ENCODE data around the gene DDB1. TPM values are rescaled to one million over a fixed set of nuclear protein-coding genes. Genes with fewer than 3 reads are reported as not detected.

The DDB1 gene
- total RNA-seq, 2 experiments from 2014 or later: 308 to 315 TPM

GRCh38 chr11:61361741-61362541, 29.0 kb upstream of the DDB1 start, which contains the start of the genes CYB561A3 and TMEM138:
CYB561A3 (minus strand) TSS chr11:61361882; CDS start chr11:61356713, 5,169 bp downstream.
TMEM138 (plus strand) TSS chr11:61362374; CDS start chr11:61364391, 2,017 bp downstream.
- H3K27ac Mint-ChIP-seq: peak within 1 kb of the TSS; percentile 95
- H3K9me3 Mint-ChIP-seq: no peaks in the 10 kb centered on the region
- peaks cover 23% of the 10 kb centered on the region for H3K36me3 Mint-ChIP-seq
- DNase-seq: peak; percentile 96
- no peaks in the 10 kb centered on the region for H3K27me3 Mint-ChIP-seq
- H3K4me3 Mint-ChIP-seq: peak within 1 kb of the TSS; percentile 99
- H3K4me1 Mint-ChIP-seq: peaks cover 32% of the 10 kb centered on the region

GRCh38 chr11:61361237-61361740, 28.4 kb upstream of the DDB1 start:
- Mint-ChIP-seq H3K9me3 (no peaks in the 10 kb centered on the region), H3K27me3 (no peaks in the 10 kb centered on the region), H3K4me1 (peaks cover 32% of the 10 kb centered on the region), H3K36me3 (peaks cover 19% of the 10 kb centered on the region), H3K27ac (peak overlapping the region; percentile 95), H3K4me3 (peak overlapping the region; percentile 99)
- DNase-seq: no peak

GRCh38 chr11:61359516-61359915, 26.6 kb upstream of the DDB1 start:
- Mint-ChIP-seq H3K9me3 (no peaks in the 10 kb centered on the region), H3K27me3 (no peaks in the 10 kb centered on the region), H3K4me1 (peaks cover 31% of the 10 kb centered on the region), H3K27ac (peak overlapping the region; percentile 95), H3K4me3 (no peak overlapping the region), H3K36me3 (peaks cover 20% of the 10 kb centered on the region)
- DNase-seq: no peak

- Mint-ChIP-seq H3K27me3 (no peaks in the 10 kb centered on the region), H3K4me1 (peaks cover 27% of the 10 kb centered on the region), H3K27ac (no peak overlapping the region), H3K9me3 (no peaks in the 10 kb centered on the region), H3K4me3 (no peak overlapping the region), H3K36me3 (peaks cover 18% of the 10 kb centered on the region)
- no peak for DNase-seq
Observed at GRCh38 chr11:61358566-61358965, 25.7 kb upstream of the DDB1 start.

GRCh38 chr11:61357894-61358239, 25.0 kb upstream of the DDB1 start:
- H3K9me3 Mint-ChIP-seq: no peaks in the 10 kb centered on the region
- peak overlapping the region; percentile 30 for H3K27ac Mint-ChIP-seq
- no peak for DNase-seq
- H3K36me3 Mint-ChIP-seq: peaks cover 18% of the 10 kb centered on the region
- no peaks in the 10 kb centered on the region for H3K27me3 Mint-ChIP-seq
- peaks cover 21% of the 10 kb centered on the region for H3K4me1 Mint-ChIP-seq
- H3K4me3 Mint-ChIP-seq: no peak overlapping the region

GRCh38 chr11:61357233-61357893, 24.5 kb upstream of the DDB1 start:
- Mint-ChIP-seq H3K4me1 (peaks cover 17% of the 10 kb centered on the region), H3K4me3 (no peak overlapping the region), H3K9me3 (no peaks in the 10 kb centered on the region), H3K27ac (peak overlapping the region; percentile 30), H3K27me3 (no peaks in the 10 kb centered on the region), H3K36me3 (peaks cover 16% of the 10 kb centered on the region)
- no peak for DNase-seq

GRCh38 chr11:61356706-61357105, 23.8 kb upstream of the DDB1 start:
- H3K9me3 Mint-ChIP-seq: no peaks in the 10 kb centered on the region
- H3K36me3 Mint-ChIP-seq: peaks cover 13% of the 10 kb centered on the region

GRCh38 chr11:61354208-61354607, 21.3 kb upstream of the DDB1 start:
- Mint-ChIP-seq H3K36me3 (peaks cover 13% of the 10 kb centered on the region), H3K4me3 (no peak overlapping the region), H3K4me1 (peaks cover 6% of the 10 kb centered on the region), H3K9me3 (no peaks in the 10 kb centered on the region), H3K27ac (peak overlapping the region; percentile 54), H3K27me3 (no peaks in the 10 kb centered on the region)
- no peak for DNase-seq

More at GRCh38 chr11:61356706-61357105, 23.8 kb upstream of the DDB1 start:
- H3K4me1 Mint-ChIP-seq: peaks cover 17% of the 10 kb centered on the region
- H3K4me3 Mint-ChIP-seq: no peak overlapping the region
- no peaks in the 10 kb centered on the region for H3K27me3 Mint-ChIP-seq
- H3K27ac Mint-ChIP-seq: peak overlapping the region; percentile 30
- no peak for DNase-seq

GRCh38 chr11:61353131-61354067, 20.5 kb upstream of the DDB1 start:
- no peak overlapping the region for H3K27ac Mint-ChIP-seq
- H3K4me1 Mint-ChIP-seq: peaks cover 6% of the 10 kb centered on the region
- DNase-seq: no peak
- no peak overlapping the region for H3K4me3 Mint-ChIP-seq
- H3K9me3 Mint-ChIP-seq: no peaks in the 10 kb centered on the region
- peaks cover 13% of the 10 kb centered on the region for H3K36me3 Mint-ChIP-seq
- no peaks in the 10 kb centered on the region for H3K27me3 Mint-ChIP-seq

- Mint-ChIP-seq H3K4me1 (no peaks in the 10 kb centered on the region), H3K4me3 (no peak overlapping the region), H3K9me3 (no peaks in the 10 kb centered on the region), H3K36me3 (peaks cover 13% of the 10 kb centered on the region), H3K27me3 (no peaks in the 10 kb centered on the region), H3K27ac (no peak overlapping the region)
- DNase-seq: no peak
Observed at GRCh38 chr11:61352038-61352437, 19.1 kb upstream of the DDB1 start.

- H3K4me3 Mint-ChIP-seq: no peak overlapping the region
- H3K4me1 Mint-ChIP-seq: peaks cover 2% of the 10 kb centered on the region
- no peak for DNase-seq
- H3K27me3 Mint-ChIP-seq: no peaks in the 10 kb centered on the region
- H3K9me3 Mint-ChIP-seq: no peaks in the 10 kb centered on the region
- H3K36me3 Mint-ChIP-seq: peaks cover 13% of the 10 kb centered on the region
- H3K27ac Mint-ChIP-seq: no peak overlapping the region
Observed at GRCh38 chr11:61350803-61351202, 17.9 kb upstream of the DDB1 start.

- Mint-ChIP-seq H3K9me3 (no peaks in the 10 kb centered on the region), H3K27me3 (no peaks in the 10 kb centered on the region), H3K4me1 (peaks cover 2% of the 10 kb centered on the region), H3K27ac (no peak overlapping the region), H3K36me3 (peaks cover 13% of the 10 kb centered on the region), H3K4me3 (no peak overlapping the region)
- no peak for DNase-seq
Observed at GRCh38 chr11:61350336-61350735, 17.4 kb upstream of the DDB1 start.

- no peak overlapping the region for H3K27ac Mint-ChIP-seq
- no peaks in the 10 kb centered on the region for H3K9me3 Mint-ChIP-seq
Observed at GRCh38 chr11:61349916-61350315, 17.0 kb upstream of the DDB1 start.

GRCh38 chr11:61349189-61349751, 16.4 kb upstream of the DDB1 start:
- DNase-seq: no peak
- Mint-ChIP-seq H3K9me3 (no peaks in the 10 kb centered on the region), H3K4me1 (peaks cover 2% of the 10 kb centered on the region), H3K36me3 (peaks cover 10% of the 10 kb centered on the region), H3K27ac (no peak overlapping the region), H3K27me3 (no peaks in the 10 kb centered on the region), H3K4me3 (no peak overlapping the region)

More at GRCh38 chr11:61349916-61350315, 17.0 kb upstream of the DDB1 start:
- no peaks in the 10 kb centered on the region for H3K27me3 Mint-ChIP-seq
- peaks cover 2% of the 10 kb centered on the region for H3K4me1 Mint-ChIP-seq
- peaks cover 10% of the 10 kb centered on the region for H3K36me3 Mint-ChIP-seq
- no peak overlapping the region for H3K4me3 Mint-ChIP-seq
- no peak for DNase-seq

All from activated naive CD8-positive, alpha-beta T cell treated with anti-CD3 and anti-CD28 coated beads for 36 hours (primary cell).